Fibroblast of villous mesenchyme (primary cell): Measurements from ENCODE around the gene SH2D1A. TPM values are rescaled to one million over a fixed set of nuclear protein-coding genes. Genes with fewer than 3 reads are reported as not detected.
"Not testable (repeated sequence)": the region's sequence is repeated elsewhere in the genome, so short reads cannot be mapped to it uniquely, and the experiment has no call there.

Experiments
- DNase-seq: peaks from one replicate; pipeline ENCODE4 v3.0.0-alpha.2; 2010; ENCODE audit warnings: low read depth
- H3K4me3 ChIP-seq: 2 replicates; pipeline ENCODE4 v1.5.1; 2011; ENCODE audit warnings: low read depth, mild to moderate bottlenecking, low read length
- total RNA-seq: library from RNA; depleted of rRNA; stranded (reverse); fragments of >200 nt; gene quantifications from 2 replicates; pipeline ENCODE4 v1.2.3, GENCODE V29; 2012
- TF ChIP-seq, protein P1 (sequence below): IDR thresholded peaks from 2 replicates; pipeline ENCODE4 v1.5.1; 2012; ENCODE audit warnings: low read depth, mild to moderate bottlenecking, low read length; ENCODE audit not compliant: insufficient read depth

The SH2D1A gene
- not detected in 2 replicates for total RNA-seq

DNA sequence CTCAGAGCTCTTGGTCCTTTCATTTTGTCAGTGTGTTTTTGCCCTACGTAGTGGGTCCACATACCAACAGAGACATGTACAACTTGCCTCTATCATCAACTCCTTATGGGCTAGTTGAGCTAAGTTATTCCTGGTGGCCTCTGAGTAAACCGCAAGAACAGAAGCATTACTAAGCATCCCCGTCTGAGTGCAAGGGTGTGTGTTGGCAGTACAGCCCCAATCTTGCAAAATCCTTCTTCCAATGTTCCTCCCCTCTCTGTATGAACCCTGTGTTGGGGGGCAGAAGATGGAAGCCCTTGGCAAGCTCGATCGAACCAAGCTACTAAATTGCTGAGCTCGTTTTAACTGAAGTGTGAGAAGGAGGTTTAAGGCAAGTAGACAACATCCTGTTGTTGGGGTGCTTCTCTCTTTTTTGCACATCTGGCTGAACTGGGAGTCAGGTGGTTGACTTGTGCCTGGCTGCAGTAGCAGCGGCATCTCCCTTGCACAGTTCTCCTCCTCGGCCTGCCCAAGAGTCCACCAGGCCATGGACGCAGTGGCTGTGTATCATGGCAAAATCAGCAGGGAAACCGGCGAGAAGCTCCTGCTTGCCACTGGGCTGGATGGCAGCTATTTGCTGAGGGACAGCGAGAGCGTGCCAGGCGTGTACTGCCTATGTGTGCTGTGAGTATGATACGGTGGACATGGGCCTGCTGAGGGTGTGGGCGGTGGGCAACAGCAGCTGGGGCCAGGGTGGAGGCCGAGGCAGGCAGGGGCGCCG lies at the start of gene SH2D1A:
SH2D1A (plus strand) TSS at position 447 of the 760 bp plus-strand sequence; CDS start at position 527, 80 bp downstream.
- H3K4me3 ChIP-seq: no peak within 1 kb of the TSS
- TF ChIP-seq, protein P1, sequence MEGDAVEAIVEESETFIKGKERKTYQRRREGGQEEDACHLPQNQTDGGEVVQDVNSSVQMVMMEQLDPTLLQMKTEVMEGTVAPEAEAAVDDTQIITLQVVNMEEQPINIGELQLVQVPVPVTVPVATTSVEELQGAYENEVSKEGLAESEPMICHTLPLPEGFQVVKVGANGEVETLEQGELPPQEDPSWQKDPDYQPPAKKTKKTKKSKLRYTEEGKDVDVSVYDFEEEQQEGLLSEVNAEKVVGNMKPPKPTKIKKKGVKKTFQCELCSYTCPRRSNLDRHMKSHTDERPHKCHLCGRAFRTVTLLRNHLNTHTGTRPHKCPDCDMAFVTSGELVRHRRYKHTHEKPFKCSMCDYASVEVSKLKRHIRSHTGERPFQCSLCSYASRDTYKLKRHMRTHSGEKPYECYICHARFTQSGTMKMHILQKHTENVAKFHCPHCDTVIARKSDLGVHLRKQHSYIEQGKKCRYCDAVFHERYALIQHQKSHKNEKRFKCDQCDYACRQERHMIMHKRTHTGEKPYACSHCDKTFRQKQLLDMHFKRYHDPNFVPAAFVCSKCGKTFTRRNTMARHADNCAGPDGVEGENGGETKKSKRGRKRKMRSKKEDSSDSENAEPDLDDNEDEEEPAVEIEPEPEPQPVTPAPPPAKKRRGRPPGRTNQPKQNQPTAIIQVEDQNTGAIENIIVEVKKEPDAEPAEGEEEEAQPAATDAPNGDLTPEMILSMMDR: no peak
- DNase-seq: no peak

DNA sequence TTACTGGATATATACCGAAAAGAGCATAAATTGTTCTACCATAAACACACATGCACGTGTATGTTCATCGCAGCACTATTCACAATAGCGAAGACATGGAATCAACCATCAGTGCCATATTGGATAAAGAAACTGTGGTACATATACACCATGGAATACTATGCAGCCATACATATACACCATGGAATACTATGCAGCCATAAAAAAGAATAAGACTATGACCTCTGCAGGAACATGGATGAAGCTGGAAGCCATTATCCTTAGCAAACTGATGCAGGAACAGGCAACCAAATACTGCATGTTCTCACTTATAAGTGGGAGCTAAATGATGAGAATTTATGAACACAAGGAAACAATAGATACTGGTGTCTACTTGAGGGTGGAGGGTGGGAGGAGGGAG lies 47.0 kb upstream of the SH2D1A start:
- not testable (repeated sequence) for H3K4me3 ChIP-seq, DNase-seq

DNA sequence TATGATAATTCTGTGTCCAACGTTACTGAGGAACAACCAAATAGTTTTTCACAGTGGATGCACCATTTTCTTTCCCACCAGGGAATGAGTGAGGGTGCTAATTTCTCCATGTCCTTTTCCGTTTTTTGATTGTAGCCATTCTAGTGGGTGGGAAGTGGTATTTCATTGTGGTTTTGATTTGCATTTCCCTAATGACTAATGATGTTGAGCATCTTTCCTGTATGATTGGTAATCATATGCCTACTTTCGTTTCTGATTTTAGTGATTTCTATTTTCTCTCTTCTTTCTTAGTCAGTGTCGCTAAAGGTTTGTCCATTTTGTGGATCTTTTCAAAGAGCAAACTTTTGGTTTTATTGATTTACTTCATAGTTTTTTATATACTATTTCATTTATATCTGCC lies 46.0 kb upstream of the SH2D1A start:
- DNase-seq: no peak
- H3K4me3 ChIP-seq: no peak overlapping the region
- TF ChIP-seq, protein P1: no peak

DNA sequence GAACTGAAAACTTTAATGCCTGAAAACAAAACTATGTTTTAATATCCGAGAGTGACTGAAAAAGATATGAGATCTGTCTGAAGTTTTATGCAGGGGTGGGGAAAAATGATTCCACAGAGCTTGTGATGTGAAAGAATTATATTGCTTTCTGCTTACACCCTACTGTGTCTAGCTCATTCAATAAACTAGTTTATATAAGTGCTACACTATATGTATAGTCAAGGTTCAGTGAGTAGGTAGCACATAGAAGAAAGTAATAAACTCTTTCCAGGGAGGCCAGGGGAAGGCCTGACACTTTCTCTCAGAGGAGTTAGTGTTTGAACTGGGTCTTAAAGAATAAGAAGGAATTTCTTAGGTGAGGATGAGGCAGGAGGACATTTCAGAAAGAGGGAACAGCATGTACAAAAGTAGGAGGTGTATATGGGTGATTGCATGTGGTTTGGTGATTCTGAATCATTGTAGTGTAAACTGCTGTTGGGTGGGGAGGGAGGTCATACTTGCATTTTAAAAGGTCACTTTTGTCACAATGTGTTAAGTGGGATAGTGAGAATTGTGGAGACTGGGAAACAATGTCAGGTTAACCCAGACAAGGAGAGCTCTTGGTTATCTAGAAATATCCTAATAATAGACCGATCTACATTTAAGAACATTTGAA lies 39.0 kb upstream of the SH2D1A start:
- no peak overlapping the region for H3K4me3 ChIP-seq
- DNase-seq: no peak
- TF ChIP-seq, protein P1: no peak

DNA sequence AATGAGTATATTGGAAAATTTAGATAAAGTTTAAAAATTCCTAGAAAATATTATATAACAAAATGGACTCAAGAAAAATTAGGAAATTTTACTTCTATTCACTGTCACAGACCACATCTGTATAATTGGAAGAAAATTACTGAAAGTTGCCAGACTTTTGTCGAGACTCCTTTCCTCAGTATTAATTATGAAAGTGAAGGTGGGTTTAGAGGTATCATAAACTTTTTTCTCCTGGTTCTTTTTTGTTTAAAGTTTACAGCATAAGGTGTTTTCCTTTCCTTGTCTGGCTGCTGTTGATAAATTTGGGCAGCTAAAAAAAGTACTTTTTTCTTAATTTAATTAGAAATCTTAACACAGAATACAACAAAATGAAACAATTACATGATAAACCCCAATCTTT lies 20.6 kb upstream of the SH2D1A start:
- TF ChIP-seq, protein P1: no peak
- no peak overlapping the region for H3K4me3 ChIP-seq
- DNase-seq: no peak

DNA sequence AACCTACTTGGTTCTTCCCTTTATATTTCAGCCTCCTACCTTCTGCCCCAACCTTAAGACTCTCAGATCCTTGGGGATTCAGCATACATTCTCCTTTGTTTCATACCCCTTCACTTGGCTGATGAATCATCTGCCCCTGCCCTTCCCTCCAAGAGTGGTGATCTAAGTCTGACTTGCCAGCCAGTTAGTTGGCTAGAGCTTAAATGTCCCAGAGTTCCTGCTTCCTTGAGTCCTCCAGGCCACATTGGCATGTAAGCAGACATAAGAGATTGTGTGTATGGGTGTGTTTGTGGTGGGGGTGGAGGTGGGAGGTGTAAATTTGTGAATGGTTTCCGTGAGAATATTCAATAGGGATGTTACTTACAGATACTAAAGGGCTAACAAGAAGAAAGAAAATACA lies 17.6 kb upstream of the SH2D1A start:
- TF ChIP-seq, protein P1: no peak
- no peak overlapping the region for H3K4me3 ChIP-seq
- DNase-seq: no peak
